Activated naive CD8-positive, alpha-beta T cell treated with anti-CD3 and anti-CD28 coated beads, Interleukin-2, amount 50 U/mL, for 16 hours (primary cell): ENCODE measurements around the gene AMY1C.
"Not testable (repeated sequence)": the region's sequence is repeated elsewhere in the genome, so short reads cannot be mapped to it uniquely, and the experiment has no call there.

Experiments used
- DNase-seq: peaks from one replicate; pipeline ENCODE4 v3.0.0-alpha.2; 2020; ENCODE audit warnings: low read depth, low spot score

The AMY1C gene

GRCh38 chr1:103749598-103749997 is at the start of gene AMY1C:
Gene AMY1C, plus strand, starts transcription at chr1:103749898. Its CDS starts 572 bp downstream, at chr1:103750470.
- DNase-seq, result not testable (repeated sequence)

GRCh38 chr1:103700669-103701068 is 49.0 kb upstream of the AMY1C start:
- DNase-seq, result not testable (repeated sequence)

- not testable (repeated sequence) for DNase-seq
Measured at GRCh38 chr1:103701256-103701655, 48.4 kb upstream of the AMY1C start.

GRCh38 chr1:103707670-103708069 is 42.0 kb upstream of the AMY1C start:
- DNase-seq, result not testable (repeated sequence)

- not testable (repeated sequence) for DNase-seq
Measured at GRCh38 chr1:103710381-103710780, 39.3 kb upstream of the AMY1C start.

- DNase-seq, result not testable (repeated sequence)
Measured at GRCh38 chr1:103717404-103717803, 32.3 kb upstream of the AMY1C start.

- not testable (repeated sequence) for DNase-seq
Measured at GRCh38 chr1:103721473-103721872, 28.2 kb upstream of the AMY1C start.

GRCh38 chr1:103735334-103735733 is 14.4 kb upstream of the AMY1C start:
- DNase-seq, result not testable (repeated sequence)

- not testable (repeated sequence) for DNase-seq
Measured at GRCh38 chr1:103738031-103738430, 11.7 kb upstream of the AMY1C start.

GRCh38 chr1:103744449-103744848 is 5.2 kb upstream of the AMY1C start:
- DNase-seq, result not testable (repeated sequence)

- DNase-seq, result not testable (repeated sequence)
Measured at GRCh38 chr1:103745040-103745439, 4.7 kb upstream of the AMY1C start.

GRCh38 chr1:103748273-103748672 is 1.4 kb upstream of the AMY1C start:
- DNase-seq, result not testable (repeated sequence)

GRCh38 chr1:103761896-103762295 is 12.2 kb downstream of the AMY1C start:
- no peak for DNase-seq

- no peak for DNase-seq
Measured at GRCh38 chr1:103779932-103780331, 30.2 kb downstream of the AMY1C start.

GRCh38 chr1:103783944-103784377 is 34.3 kb downstream of the AMY1C start:
- no peak for DNase-seq

GRCh38 chr1:103788377-103788776 is 38.7 kb downstream of the AMY1C start:
- no peak for DNase-seq

- no peak for DNase-seq
Measured at GRCh38 chr1:103790172-103790571, 40.5 kb downstream of the AMY1C start.
